Erythroblast (primary cell): ENCODE data around the gene ASIP.
"Not testable (repeated sequence)": the region's sequence is repeated elsewhere in the genome, so short reads cannot be mapped to it uniquely, and the experiment has no call there.

ENCODE experiments used
- DNase-seq, 2 experiments: peaks; one replicate each; lab custom pipeline; 2025; lab: John Stamatoyannopoulos, UW
- GATA1 ChIP-seq: IDR thresholded peaks from 2 replicates; pipeline ENCODE4 v1.6.1; 2011; ENCODE audit warnings: low read depth, mild to moderate bottlenecking, control low read depth, low read length, moderate library complexity
- POLR2A ChIP-seq: IDR thresholded peaks from 2 replicates; pipeline ENCODE4 v1.6.1; 2011; ENCODE audit warnings: mild to moderate bottlenecking, low read length

The ASIP gene

DNA sequence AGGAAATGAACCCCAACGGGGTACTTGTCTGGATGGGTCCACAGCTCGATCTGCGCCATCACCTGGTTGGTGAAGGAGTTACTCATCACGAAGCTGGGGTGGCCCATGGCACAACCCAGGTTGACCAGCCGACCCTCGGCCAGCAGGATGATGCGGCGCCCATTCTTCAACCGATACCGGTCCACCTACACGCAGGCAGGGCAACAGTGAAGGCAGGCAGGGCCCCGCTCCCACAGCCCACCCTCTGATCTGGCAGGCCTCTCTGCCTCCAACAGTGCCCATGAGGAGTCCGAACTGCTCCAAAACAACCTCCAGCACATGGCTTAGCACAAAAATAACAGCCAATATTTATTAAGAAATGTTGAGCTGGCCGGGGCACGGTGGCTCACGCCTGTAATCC, 44.2 kb downstream of the ASIP start:
- TF ChIP-seq GATA1 (no peak), POLR2A (no peak)

DNA sequence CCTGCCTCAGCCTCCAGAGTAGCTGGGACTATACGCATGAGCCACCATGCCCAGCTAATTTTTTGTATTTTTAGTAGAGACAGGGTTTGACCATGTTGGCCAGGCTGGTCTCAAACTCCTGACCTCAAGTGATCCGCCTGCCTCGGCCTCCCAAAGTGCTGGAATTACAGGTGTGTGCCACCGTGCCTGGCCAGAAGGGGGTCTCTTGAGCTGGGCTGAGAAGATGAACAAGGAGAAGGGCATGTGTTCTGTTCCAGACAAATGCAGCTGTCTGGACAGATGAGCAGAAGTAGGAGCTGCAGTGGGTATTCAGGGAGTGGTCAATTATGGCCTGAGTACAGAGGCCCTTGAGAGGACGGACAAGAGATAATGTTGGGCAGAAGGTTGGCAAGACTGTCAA, 46.3 kb downstream of the ASIP start:
- DNase-seq: not testable (repeated sequence)

More for the DNA sequence above, 44.2 kb downstream of the ASIP start:
- DNase-seq: no peak

DNA sequence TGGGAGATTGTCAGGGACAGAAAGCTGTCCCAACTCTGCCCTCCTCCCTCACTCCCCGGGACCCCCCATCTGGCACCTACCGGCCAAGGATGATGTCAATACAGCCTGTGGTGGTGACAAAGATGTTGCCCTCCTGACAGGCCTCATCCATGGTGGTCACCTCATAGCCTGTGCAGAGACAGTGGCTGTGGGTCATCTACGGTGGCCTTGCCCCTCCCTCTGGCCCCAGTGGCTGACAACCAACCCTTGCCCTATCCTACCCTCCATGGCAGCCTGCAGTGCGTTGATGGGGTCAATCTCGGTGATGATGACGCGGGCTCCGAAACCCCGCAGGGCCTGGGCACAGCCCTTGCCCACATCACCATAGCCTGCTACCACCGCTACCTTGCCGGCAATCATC, 49.2 kb downstream of the ASIP start:
- TF ChIP-seq GATA1: no peak
- no peak for DNase-seq

DNA sequence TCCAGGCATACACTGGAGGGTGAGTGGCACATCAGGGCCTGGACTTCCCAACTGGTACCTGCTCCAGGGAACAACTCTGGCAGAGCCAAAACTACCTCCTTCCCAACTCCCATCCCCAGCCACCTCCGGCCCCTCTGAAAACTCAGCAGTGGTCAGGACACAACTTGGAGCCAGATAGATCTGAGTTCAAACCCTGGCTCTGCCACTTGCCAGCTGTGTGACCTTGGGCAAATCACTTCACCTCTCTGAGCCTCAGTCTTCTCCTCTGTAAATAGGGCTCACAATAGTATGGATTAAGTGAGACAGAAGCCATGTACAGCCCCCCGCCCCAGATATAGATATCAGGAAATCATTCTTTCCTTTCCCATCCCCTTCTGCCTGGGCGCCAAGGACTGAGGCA, 51.3 kb downstream of the ASIP start:
- DNase-seq: no peak
- no peak for TF ChIP-seq GATA1
- no peak for TF ChIP-seq POLR2A

DNA sequence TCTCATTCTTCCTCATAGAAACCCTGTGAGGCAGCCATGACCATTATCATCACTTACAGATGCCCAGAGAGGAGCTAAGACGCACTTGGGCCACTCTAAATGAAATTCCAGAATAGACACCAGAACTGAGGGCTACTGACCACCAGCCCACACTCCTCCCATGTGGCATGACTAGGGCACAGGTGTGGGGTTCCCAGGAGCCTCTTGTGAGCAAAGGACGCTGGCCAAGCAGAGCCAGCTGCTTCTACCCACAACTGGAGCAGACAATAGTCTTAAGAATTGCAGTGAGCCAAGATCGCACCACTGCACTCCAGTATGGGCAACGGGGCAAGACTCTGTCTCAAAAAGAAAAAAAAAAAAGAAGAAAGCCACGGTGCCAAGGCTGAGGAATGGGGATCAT, 51.9 kb downstream of the ASIP start:
- DNase-seq: no peak
- no peak for TF ChIP-seq POLR2A
- TF ChIP-seq GATA1: no peak

DNA sequence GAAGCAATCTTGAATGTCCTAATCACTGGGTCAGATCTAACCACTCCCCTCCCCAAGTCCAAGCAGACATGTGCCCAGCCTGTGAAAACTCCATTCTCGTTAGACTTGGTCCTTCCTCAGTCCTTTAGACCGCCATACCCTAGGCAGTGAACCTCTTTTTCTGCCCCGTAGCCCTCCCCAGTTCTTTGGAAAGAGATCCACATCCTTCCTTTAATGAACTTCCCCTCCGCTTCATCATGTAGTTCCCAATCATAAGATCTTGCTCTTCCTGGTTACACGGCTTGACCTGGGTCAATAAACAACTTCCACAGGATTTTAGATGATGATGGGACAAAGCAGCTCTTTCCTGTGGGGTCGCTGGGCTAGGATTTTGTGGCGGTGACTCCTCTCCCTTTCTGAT, 52.4 kb downstream of the ASIP start:
- no peak for DNase-seq
- no peak for TF ChIP-seq POLR2A
- TF ChIP-seq GATA1: no peak

DNA sequence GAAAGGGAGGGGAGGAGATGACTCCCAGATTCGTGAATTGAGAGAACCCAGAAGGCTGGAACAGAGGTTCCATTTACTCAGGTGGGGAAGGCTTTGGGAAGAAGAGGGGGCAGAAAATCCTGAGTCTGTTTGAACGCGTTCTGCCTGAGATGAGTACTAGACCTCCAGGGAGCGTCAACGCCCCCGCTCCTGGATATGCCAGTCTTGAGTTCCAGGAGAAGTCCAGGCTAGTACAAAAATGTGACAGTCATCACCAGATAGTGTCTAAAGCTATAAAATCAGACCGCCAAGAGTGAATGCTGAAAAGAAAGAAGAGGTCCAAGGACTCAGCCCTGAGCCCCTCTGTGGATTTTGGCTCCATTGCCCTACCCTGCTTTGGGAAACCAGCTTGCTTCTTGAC, 53.3 kb downstream of the ASIP start:
- no peak for TF ChIP-seq GATA1
- no peak for TF ChIP-seq POLR2A
- no peak for DNase-seq

DNA sequence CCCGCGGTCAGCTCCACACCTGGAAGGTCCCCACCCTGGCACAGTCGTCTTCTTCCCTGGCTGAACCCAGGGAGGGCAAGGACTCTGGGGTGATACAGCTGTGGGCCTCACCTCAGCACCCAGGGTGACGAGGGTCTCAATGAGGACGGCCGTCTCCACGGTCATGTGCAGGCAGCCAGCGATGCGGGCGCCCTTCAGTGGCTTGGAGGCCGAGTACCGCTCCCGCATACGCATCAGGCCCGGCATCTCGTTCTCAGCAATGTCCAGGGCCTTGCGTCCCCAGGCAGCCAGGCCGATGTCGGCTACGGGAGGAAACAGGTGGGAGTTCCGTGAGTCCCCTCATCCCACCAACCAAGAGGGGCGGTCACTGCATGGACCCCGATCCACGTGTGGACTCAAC, 54.1 kb downstream of the ASIP start:
- TF ChIP-seq GATA1: no peak
- no peak for TF ChIP-seq POLR2A
- DNase-seq: no peak

DNA sequence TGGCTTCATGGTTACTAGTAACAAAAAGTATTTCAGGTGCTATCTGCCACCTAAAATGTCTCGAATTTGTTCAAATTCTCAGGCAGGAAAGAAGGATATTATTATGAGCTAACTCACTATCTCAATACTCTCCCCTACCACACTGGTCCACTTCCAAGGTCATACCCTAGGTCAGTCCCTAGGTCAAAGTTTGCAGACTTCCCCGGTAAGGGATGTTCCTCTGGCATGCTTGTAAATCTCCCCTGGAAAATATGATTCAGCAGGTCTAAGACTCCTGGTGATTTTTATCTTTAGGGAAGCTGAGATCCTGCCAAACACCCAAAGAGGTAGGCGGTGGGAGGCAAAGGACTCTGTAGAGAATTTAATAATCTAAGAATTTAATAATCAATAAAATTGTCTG, 55.2 kb downstream of the ASIP start:
- no peak for DNase-seq
- no peak for TF ChIP-seq GATA1
- no peak for TF ChIP-seq POLR2A

DNA sequence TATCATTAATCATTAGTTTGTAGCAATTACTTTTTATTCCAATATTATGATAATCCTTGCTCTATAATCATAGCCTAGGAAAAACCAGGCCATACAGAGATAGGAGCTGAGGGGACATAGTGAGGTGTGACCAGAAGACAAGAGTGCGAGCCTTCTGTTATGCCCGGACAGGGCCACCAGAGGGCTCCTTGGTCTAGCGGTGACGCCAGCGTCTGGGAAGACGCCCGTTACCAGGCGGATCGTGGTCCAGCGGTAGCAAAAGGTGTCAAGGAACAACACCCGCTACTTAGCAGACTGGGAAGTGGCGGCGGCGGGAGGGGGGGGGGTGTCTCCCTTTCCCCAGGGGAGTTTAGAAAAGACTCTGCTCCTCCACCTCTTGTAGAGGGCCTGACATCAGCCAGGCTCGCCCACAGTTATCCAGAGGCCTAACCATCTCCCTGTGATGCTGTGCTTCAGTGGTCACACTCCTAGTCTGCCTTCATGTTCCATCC, 57.1 kb downstream of the ASIP start:
- DNase-seq: not testable (repeated sequence)

DNA sequence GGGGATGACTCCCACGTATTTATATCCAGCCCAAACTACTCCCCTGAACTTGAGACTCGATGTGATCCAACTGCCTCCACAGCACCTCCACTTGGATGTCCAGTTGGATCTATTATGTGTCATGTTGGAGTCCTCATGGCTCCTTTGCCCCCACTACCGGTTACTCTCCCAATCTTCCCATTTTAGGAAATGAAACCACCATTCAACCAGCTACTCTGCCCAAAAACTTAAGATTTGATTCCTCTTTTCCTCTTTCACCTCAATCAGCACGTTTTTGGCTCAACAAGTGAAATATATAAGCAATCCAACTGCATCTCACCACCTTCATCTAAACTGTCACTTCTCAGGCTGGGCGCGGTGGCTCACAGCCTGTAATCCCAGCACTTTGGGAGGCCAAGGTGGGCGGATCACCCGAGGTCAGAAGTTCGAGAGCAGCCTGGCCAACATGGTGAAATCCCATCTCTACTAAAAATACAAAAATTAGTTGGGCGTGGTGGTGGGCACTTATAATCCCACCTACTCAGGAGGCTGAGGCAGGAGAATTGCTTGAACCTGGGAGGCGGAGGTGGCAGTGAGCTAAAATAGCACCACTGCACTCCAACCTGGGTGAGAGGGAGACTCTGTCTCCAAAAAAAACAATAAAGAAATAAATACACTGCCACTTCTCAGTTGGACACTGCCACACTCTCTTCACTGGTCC, 58.5 kb downstream of the ASIP start:
- TF ChIP-seq GATA1 (no peak), POLR2A (no peak)
- no peak for DNase-seq

DNA sequence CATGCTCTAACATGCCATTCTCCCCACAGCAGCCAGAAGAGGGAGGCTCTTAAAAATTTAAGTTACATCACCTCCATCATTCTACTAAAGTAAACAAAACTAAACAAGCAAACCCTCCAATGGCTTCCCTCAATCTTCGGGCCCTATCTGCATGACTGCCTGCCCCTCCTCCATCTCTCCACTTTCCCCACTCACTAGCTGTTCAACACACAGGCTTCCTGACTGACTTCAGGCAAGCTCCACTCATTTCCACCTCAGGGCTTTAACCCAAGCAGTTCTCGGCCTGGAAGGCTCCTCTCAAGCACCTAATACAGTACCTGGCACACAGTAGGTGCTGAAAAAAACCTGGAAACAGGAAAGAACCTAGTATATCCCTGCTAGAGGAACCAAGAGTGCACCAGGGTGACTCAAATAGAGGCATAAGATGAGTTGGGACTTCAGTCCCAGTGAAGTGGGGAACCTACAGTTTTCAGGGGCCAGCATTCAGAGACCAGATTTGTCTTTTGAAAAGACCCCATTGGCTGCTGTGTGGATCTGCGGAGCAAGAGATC, 59.1 kb downstream of the ASIP start:
- no peak for TF ChIP-seq GATA1
- TF ChIP-seq POLR2A: no peak
- peak; percentile 16 to 20 for DNase-seq

DNA sequence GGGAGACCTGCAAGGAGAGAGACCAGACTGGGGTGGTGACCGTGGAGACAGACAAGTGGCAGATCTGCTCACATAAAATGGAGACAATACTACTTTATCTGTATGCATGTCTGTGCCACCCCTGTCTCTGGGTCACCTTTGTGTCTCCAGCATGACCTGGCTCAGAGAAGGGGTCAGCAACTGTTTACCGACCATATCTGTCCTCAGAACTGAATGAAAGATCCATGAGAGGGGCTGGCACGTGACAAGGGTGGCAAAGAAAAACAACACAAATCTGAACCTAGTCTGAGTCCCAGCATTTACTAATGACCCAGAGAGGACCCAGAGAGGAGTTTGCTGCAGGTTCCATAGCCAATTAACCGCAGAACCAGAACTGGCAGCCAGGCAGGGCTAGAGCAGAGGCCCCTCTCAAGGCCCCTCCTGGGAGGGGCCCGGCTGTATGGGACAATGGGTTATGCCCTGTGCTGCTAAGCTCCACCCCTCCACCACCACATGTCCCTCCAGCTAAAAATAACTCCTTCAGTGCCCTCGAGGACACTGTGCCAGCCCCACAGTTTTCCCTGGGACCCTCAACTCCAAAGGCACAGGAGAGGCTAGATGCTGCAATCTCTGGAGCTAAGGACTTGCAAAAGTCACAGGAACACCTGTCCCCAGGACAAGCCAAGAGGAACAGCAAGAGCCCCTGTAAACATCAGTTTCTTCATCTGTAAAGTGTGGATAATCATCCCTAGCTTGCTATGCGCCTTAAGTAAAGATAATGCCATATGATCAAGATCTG, 59.8 kb downstream of the ASIP start:
- peak; percentile 41 to 61 for DNase-seq
- no peak for TF ChIP-seq POLR2A
- no peak for TF ChIP-seq GATA1

DNA sequence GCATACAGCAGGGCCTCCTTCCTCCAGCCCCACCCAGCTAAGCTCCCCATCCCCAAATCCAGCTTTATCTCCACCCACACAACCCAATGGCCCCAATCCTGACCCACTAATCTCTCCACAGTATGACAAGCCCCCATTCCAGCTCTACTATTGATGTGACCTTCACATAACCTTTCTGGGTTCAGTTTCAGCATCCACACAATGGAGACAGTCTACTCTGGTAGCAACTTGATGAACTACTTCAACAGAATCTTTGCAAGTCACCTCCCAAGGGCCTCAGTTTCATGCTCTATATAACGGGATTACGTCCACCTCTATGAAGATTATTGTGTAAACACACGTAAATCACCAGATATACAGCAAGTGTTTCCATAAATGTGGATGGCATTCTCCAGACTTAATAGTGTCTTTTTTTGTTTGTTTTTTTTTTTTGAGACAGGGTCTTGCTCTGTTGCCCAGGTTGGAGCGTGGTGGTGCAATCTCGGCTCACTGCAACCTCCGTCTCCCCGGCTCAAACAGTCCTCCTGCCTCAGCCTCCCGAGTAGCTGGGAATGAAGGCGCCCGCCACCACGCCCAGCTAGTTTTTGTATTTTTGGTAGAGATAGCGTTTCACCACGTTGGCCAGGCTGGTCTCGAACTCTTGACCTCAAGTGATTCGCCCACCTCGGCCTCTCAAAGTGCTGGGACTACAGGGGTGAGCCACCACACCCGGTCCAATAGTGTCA, 60.5 kb downstream of the ASIP start:
- TF ChIP-seq GATA1 (no peak), POLR2A (no peak)
- peak; percentile 41 to 71 for DNase-seq
